Calu3 (cell line): Measurements from ENCODE around the gene NALCN. TPM values are rescaled to one million over a fixed set of nuclear protein-coding genes. Genes with fewer than 3 reads are reported as not detected.

Experiments used
- BruUV-seq: library from RNA; stranded (reverse); fragments of 400-500 nt; replicated peaks from 2 replicates; lab custom pipeline; 2021; lab: Mats Ljungman, UMichigan
- CTCF ChIA-PET: fragments of 300-600 bp; sonication (Branson Sonifier 250); formaldehyde crosslinking; loops from one replicate; lab custom pipeline; 2022; ENCODE audit warnings: antibody characterized with exemption; lab: Charles Lee
- DNase-seq: peaks from one replicate; pipeline ENCODE4 v3.0.0; 2022
- H3K27ac Mint-ChIP-seq: one replicate; pipeline ENCODE4 v1.8.0; 2022; ENCODE audit warnings: mixed read lengths; ENCODE audit not compliant: unreplicated experiment
- H3K27me3 Mint-ChIP-seq: one replicate; pipeline ENCODE4 v1.8.0; 2022; ENCODE audit warnings: mixed read lengths; ENCODE audit not compliant: unreplicated experiment
- H3K36me3 Mint-ChIP-seq: one replicate; pipeline ENCODE4 v1.8.0; 2022; ENCODE audit warnings: mild to moderate bottlenecking, moderate library complexity, mixed read lengths; ENCODE audit not compliant: insufficient read depth, unreplicated experiment
- H3K4me1 Mint-ChIP-seq: one replicate; pipeline ENCODE4 v1.8.0; 2022; ENCODE audit warnings: mild to moderate bottlenecking, low read depth, mixed read lengths; ENCODE audit not compliant: unreplicated experiment
- H3K4me3 Mint-ChIP-seq: one replicate; pipeline ENCODE4 v1.8.0; 2022; ENCODE audit warnings: mild to moderate bottlenecking, low read depth, moderate library complexity, mixed read lengths; ENCODE audit not compliant: unreplicated experiment
- H3K9me3 Mint-ChIP-seq: one replicate; pipeline ENCODE4 v1.8.0; 2022; ENCODE audit warnings: low read depth, mixed read lengths; ENCODE audit not compliant: unreplicated experiment
- CTCF ChIP-seq: fragments of 200-600 bp; IDR thresholded peaks from one replicate; pipeline ENCODE4 v1.8.0; 2022; ENCODE audit warnings: antibody characterized with exemption; ENCODE audit not compliant: unreplicated experiment
- intact Hi-C: fragments of 100-400 bp; cut with micrococcal nuclease; formaldehyde crosslinking; loops from one replicate; pipeline ENCODE4 v1.10.0; 2022; ENCODE audit not compliant: unreplicated experiment
- total RNA-seq: library from RNA; stranded (reverse); gene quantifications from 2 replicates; pipeline ENCODE4 v1.2.3, GENCODE V29; 2022

Gene NALCN
- total RNA-seq, 1 experiment from 2014 or later, result 2.8 TPM

DNA sequence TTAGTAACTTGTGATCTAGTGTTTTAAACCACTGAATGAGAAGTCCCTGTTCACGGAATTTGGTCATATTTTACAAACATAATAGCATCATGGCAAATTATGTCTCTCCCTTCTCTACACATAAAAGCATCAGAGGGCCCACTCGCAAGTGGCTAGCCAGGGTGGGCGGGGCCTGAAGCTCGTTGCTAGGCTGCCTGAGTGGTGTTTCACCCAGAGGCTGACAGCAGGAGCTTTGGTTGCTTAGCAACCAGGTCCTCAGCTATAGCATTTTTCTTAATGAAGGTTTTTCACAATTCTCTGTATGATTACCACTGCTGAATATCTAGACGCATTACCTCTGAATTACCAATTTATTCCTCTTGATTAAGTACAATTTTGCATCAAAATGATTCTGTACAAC lies 126.5 kb downstream of the NALCN start:
- BruUV-seq, result no TSS peak
- no peaks in the 10 kb centered on the region for H3K36me3 Mint-ChIP-seq
- TF ChIP-seq CTCF, result no peak
- CTCF ChIA-PET, result no interaction called here
- H3K9me3 Mint-ChIP-seq, result no peaks in the 10 kb centered on the region
- H3K4me1 Mint-ChIP-seq, result no peaks in the 10 kb centered on the region
- DNase-seq, result no peak
- intact Hi-C loops, result no loop called here
- no peaks in the 10 kb centered on the region for H3K27me3 Mint-ChIP-seq
- no peak overlapping the region for H3K4me3 Mint-ChIP-seq
- no peak overlapping the region for H3K27ac Mint-ChIP-seq

DNA sequence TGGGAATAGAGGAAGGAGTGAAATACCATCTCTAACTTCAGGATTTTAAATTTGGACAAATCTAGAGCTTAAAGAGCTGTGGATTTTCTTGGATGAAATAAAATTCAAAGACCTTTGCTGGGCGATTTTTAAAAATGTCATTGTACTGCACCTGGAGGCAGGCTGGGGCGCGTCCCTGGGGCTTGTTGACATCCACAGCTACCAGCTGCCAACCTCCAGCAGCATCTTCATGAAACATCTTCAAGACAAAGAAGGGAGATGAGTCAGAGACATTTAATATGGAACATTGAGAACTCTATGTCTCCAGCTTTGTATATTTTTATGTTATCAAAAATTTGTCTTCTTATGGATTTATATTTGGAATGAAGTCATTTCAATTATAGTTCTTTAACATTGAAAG lies 132.5 kb downstream of the NALCN start:
- Mint-ChIP-seq H3K27me3 (no peaks in the 10 kb centered on the region), H3K4me3 (no peak overlapping the region), H3K27ac (no peak overlapping the region), H3K36me3 (no peaks in the 10 kb centered on the region), H3K9me3 (no peaks in the 10 kb centered on the region), H3K4me1 (no peaks in the 10 kb centered on the region)
- BruUV-seq, result no TSS peak
- CTCF ChIA-PET, result no interaction called here
- TF ChIP-seq CTCF, result no peak
- DNase-seq, result no peak
- intact Hi-C loops, result no loop called here

- TF ChIP-seq CTCF, result no peak
These were observed 143.4 kb downstream of the NALCN start for GRCh38 chr13:101272886-101273285.

DNA sequence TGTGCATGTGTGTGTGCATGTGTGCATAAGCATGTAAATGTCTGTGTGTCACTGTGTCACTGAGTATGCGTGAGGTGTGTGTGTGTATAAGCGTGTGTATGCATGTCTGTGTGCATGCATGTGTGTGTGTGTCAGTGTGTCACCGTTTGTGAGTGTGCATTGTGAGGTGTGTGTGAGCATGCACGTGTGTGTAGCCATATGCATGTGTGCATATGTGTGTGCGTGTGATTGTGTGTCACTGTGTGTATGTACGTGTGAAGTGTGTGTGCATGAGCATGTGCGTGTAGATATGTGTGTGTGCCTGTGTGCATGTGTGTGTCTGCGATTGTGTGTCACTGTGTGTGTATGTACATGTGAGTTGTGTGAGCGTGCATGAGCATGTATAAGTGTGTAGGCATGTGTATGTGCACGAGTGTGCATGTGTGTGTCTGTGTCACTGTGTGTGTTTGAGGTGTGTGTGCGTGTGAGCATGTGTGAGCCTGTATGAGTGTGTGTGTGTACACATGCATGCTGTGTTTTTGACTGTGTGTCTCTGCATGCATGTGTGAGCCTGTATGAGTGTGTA lies 144.5 kb downstream of the NALCN start:
- TF ChIP-seq CTCF, result no peak
- no TSS peak for BruUV-seq
- Mint-ChIP-seq H3K4me3 (no peak overlapping the region), H3K27me3 (no peaks in the 10 kb centered on the region), H3K9me3 (no peaks in the 10 kb centered on the region), H3K36me3 (no peaks in the 10 kb centered on the region), H3K27ac (no peak overlapping the region), H3K4me1 (no peaks in the 10 kb centered on the region)
- CTCF ChIA-PET, result no interaction called here
- DNase-seq, result no peak
- intact Hi-C loops, result no loop called here

More at GRCh38 chr13:101272886-101273285, 143.4 kb downstream of the NALCN start:
- intact Hi-C loops, result no loop called here
- Mint-ChIP-seq H3K4me1 (no peaks in the 10 kb centered on the region), H3K9me3 (no peaks in the 10 kb centered on the region), H3K27ac (no peak overlapping the region), H3K4me3 (no peak overlapping the region), H3K36me3 (no peaks in the 10 kb centered on the region), H3K27me3 (no peaks in the 10 kb centered on the region)
- CTCF ChIA-PET, result no interaction called here
- BruUV-seq, result no TSS peak
- no peak for DNase-seq
